Vagina (tissue), 2 donors: ENCODE measurements around the gene PSMB7.

Experiments used
- POLR2AphosphoS5 ChIP-seq, 2 donors: sonication (generic); formaldehyde crosslinking; IDR thresholded peaks; one replicate each; pipeline ENCODE4 v1.9.0; 2017; ENCODE audit warnings: antibody characterized with exemption in 2 of 2, mild to moderate bottlenecking in 2 of 2, low read depth in 1 of 2; ENCODE audit not compliant: insufficient read depth in 1 of 2
- TF ChIP-seq, protein P1 (sequence below), 3 experiments: fragments of 450-650 bp in 2 of 3; fragments of 200-600 bp in 1 of 3; sonication (generic) in 1 of 3; IDR thresholded peaks; one replicate each; pipeline ENCODE4 v1.5.1; 2017 to 2019; ENCODE audit warnings: antibody characterized with exemption in 3 of 3, mild to moderate bottlenecking in 2 of 3, moderate library complexity in 2 of 3

DNA sequence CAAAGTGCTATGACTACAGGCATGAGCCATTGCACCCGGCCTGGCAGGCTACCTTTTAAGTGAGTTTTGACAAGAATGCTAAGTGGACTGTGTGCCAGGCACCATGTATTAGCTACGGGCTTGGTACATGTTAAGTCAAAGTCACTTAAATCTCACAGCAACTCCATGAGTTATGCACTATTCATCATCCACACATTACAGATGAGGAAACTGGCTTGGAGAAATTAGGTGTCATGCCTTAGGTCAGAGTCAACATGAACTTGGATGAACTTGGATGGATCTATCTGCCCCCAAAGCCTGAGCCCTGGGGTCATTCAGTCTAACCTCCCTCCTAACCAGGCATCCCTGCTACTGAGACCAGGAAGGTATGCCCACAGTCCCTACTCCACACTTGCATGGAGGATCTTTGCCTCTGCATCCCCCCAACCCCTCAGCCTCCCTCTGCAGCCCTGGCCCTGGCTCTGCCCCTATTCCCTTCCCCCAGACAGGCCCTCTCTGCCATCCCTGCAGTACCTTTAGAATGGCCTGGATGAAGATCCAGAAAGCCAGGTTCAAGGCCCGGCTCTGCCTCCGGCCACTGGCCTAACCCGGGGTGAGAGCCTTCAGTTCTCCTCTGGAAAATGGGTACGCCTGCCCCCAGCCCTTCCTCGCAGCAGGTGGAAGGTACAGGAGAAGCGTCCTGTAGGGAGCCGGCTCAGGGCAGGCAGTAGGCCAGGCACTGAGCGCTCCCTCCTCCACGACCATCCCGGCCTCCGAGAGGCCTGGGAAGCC is 34.3 kb upstream of the PSMB7 start:
- TF ChIP-seq, protein P1, sequence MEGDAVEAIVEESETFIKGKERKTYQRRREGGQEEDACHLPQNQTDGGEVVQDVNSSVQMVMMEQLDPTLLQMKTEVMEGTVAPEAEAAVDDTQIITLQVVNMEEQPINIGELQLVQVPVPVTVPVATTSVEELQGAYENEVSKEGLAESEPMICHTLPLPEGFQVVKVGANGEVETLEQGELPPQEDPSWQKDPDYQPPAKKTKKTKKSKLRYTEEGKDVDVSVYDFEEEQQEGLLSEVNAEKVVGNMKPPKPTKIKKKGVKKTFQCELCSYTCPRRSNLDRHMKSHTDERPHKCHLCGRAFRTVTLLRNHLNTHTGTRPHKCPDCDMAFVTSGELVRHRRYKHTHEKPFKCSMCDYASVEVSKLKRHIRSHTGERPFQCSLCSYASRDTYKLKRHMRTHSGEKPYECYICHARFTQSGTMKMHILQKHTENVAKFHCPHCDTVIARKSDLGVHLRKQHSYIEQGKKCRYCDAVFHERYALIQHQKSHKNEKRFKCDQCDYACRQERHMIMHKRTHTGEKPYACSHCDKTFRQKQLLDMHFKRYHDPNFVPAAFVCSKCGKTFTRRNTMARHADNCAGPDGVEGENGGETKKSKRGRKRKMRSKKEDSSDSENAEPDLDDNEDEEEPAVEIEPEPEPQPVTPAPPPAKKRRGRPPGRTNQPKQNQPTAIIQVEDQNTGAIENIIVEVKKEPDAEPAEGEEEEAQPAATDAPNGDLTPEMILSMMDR (IDR thresholded peaks at IDR 0.05): no peak
- TF ChIP-seq POLR2AphosphoS5 (IDR thresholded peaks at IDR 0.05; ENCODE audit: insufficient read depth in 1 of 2, low read depth in 1 of 2): no peak
